Measurements from ENCODE around the gene NRP1. TPM values are rescaled to one million over a fixed set of nuclear protein-coding genes. Genes with fewer than 3 reads are reported as not detected.

The NRP1 gene
- total and polyA plus RNA-seq, 4 donors, result 14.6 to 55.6 (median 37.8) TPM

- Histone ChIP-seq H3K4me3 (ENCODE audit: low read depth in 1 of 3, low read length in 3 of 3) (no peak overlapping the region), H3K9ac (ENCODE audit: low read depth in 1 of 2, low read length in 2 of 2) (no peak overlapping the region), H3K27me3 (ENCODE audit: control insufficient read depth in 4 of 4, insufficient read depth in 4 of 4, low read length in 3 of 4) (no peaks in the 10 kb centered on the region), H3K4me1 (ENCODE audit: control insufficient read depth in 4 of 4, insufficient read depth in 4 of 4, low read length in 3 of 4) (peaks cover 0 to 2% (median under 1%) of the 10 kb centered on the region in 4 donors), H3K27ac (ENCODE audit: low read depth in 1 of 2, low read length in 2 of 2) (no peak overlapping the region), H3K9me3 (ENCODE audit: control insufficient read depth in 4 of 4, low read length in 3 of 4) (no peaks in the 10 kb centered on the region), H3K36me3 (ENCODE audit: control insufficient read depth in 4 of 4, insufficient read depth in 3 of 4, low read depth in 1 of 4, low read length in 3 of 4) (no peaks in the 10 kb centered on the region)
- TF ChIP-seq HNF4A (conservative IDR thresholded peaks at IDR 0.05) (no peak), NR2F2 (IDR thresholded peaks at IDR 0.05) (peak; percentile 82)
- WGBS, result 66% methylated on average over 2 of the region's 2 CpGs
- no peak for DNase-seq (ENCODE audit: low spot score)
Observed at GRCh38 chr10:33150146-33150545, 184.3 kb downstream of the NRP1 start.

GRCh38 chr10:33147013-33147310, 187.5 kb downstream of the NRP1 start:
- Histone ChIP-seq H3K27ac (ENCODE audit: low read depth in 1 of 2, low read length in 2 of 2) (no peak overlapping the region), H3K36me3 (ENCODE audit: control insufficient read depth in 4 of 4, insufficient read depth in 3 of 4, low read depth in 1 of 4, low read length in 3 of 4) (no peaks in the 10 kb centered on the region), H3K4me3 (ENCODE audit: low read depth in 1 of 3, low read length in 3 of 3) (no peak overlapping the region), H3K27me3 (ENCODE audit: control insufficient read depth in 4 of 4, insufficient read depth in 4 of 4, low read length in 3 of 4) (no peaks in the 10 kb centered on the region), H3K9me3 (ENCODE audit: control insufficient read depth in 4 of 4, low read length in 3 of 4) (no peaks in the 10 kb centered on the region), H3K9ac (ENCODE audit: low read depth in 1 of 2, low read length in 2 of 2) (no peak overlapping the region), H3K4me1 (ENCODE audit: control insufficient read depth in 4 of 4, insufficient read depth in 4 of 4, low read length in 3 of 4) (no peaks in the 10 kb centered on the region)
- 95% methylated on average over 3 of the region's 3 CpGs for WGBS
- DNase-seq (ENCODE audit: low spot score), result no peak
- TF ChIP-seq HNF4G (IDR thresholded peaks at IDR 0.05), result no peak
- TF ChIP-seq MAX (IDR thresholded peaks at IDR 0.05), result no peak
- no peak for TF ChIP-seq CTCF (IDR thresholded peaks at IDR 0.05; ENCODE audit: low read depth, low read length, missing input control)

GRCh38 chr10:33146189-33147012, 188.1 kb downstream of the NRP1 start:
- Histone ChIP-seq H3K4me1 (ENCODE audit: control insufficient read depth in 4 of 4, insufficient read depth in 4 of 4, low read length in 3 of 4) (no peaks in the 10 kb centered on the region), H3K9me3 (ENCODE audit: control insufficient read depth in 4 of 4, low read length in 3 of 4) (no peaks in the 10 kb centered on the region), H3K27ac (ENCODE audit: low read depth in 1 of 2, low read length in 2 of 2) (no peak overlapping the region), H3K36me3 (ENCODE audit: control insufficient read depth in 4 of 4, insufficient read depth in 3 of 4, low read depth in 1 of 4, low read length in 3 of 4) (no peaks in the 10 kb centered on the region), H3K4me3 (ENCODE audit: low read depth in 1 of 3, low read length in 3 of 3) (no peak overlapping the region), H3K27me3 (ENCODE audit: control insufficient read depth in 4 of 4, insufficient read depth in 4 of 4, low read length in 3 of 4) (no peaks in the 10 kb centered on the region), H3K9ac (ENCODE audit: low read depth in 1 of 2, low read length in 2 of 2) (no peak overlapping the region)
- TF ChIP-seq HNF4G (IDR thresholded peaks at IDR 0.05) (no peak), CTCF (IDR thresholded peaks at IDR 0.05; ENCODE audit: low read depth, low read length, missing input control) (no peak), SP1 (IDR thresholded peaks at IDR 0.05) (no peak), RXRA (IDR thresholded peaks at IDR 0.05) (no peak), JUND (IDR thresholded peaks at IDR 0.05) (no peak)
- 93% methylated on average over 10 of the region's 10 CpGs for WGBS
- no peak for DNase-seq (ENCODE audit: low spot score)
